Activated CD8-positive, alpha-beta memory T cell treated with anti-CD3 and anti-CD28 coated beads, Interleukin-2, amount 10 ng/mL, durations not matched to agents 7 days and 5 days (primary cell): Measurements from ENCODE around the gene NTM. TPM values are rescaled to one million over a fixed set of nuclear protein-coding genes. Genes with fewer than 3 reads are reported as not detected.

Source experiments
- ATAC-seq: fragments of 150-1000 bp; cut with Tn5 transposase; one replicate; pipeline ENCODE4 v1.10.0; 2021; ENCODE audit warnings: moderate library complexity
- CTCF ChIA-PET: fragments of 350-600 bp; sonication (Branson Sonifier 250); formaldehyde crosslinking; loops from one replicate; lab custom pipeline; 2021; ENCODE audit warnings: antibody characterized with exemption; lab: Charles Lee
- DNase-seq: peaks from one replicate; pipeline ENCODE4 v3.0.0-alpha.2; 2020
- H3K27ac Mint-ChIP-seq: one replicate; pipeline ENCODE4 v1.8.0; 2021; ENCODE audit warnings: mild to moderate bottlenecking, mixed read lengths
- H3K27me3 Mint-ChIP-seq: one replicate; pipeline ENCODE4 v1.8.0; 2021; ENCODE audit warnings: mixed read lengths
- H3K36me3 Mint-ChIP-seq: one replicate; pipeline ENCODE4 v1.8.0; 2021; ENCODE audit warnings: mild to moderate bottlenecking, mixed read lengths
- H3K4me1 Mint-ChIP-seq: one replicate; pipeline ENCODE4 v1.8.0; 2021; ENCODE audit warnings: mixed read lengths
- H3K4me3 Mint-ChIP-seq: one replicate; pipeline ENCODE4 v1.8.0; 2021; ENCODE audit warnings: mild to moderate bottlenecking, moderate library complexity, mixed read lengths
- H3K9me3 Mint-ChIP-seq: one replicate; pipeline ENCODE4 v1.8.0; 2022; ENCODE audit warnings: low read depth, mixed read lengths
- total RNA-seq, 2 experiments: library from RNA; stranded (reverse); gene quantifications; one replicate each; pipeline ENCODE4 v1.2.3, GENCODE V29; 2021

NTM gene
- total RNA-seq, 2 experiments from 2014 or later: not detected

DNA sequence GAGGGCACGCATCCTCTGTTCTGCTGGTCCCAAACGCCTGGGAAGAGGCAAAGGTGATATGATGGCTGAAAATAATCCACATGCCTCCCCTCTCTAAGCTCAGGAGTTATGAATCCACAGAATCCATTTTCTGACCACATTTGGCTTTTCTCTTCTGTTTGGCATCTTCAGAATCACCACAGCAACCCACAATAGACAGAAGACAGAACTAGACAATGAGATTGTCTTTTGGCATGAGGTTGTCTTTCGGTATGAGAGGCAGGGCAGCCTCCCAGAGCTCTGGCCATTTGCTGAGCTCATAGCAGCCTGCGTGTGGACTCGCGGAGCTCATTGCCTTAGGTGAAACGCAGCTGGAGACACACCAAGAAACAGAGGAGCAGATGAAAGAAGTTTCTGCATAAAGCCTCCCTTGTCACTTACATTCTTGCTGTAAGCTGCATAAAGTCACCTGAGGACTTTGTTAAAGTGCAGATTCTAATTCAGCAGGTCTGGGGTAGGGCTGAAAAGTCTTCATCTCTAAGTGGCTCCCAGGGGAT lies 868.0 kb downstream of the NTM start:
- Mint-ChIP-seq H3K27me3 (no peaks in the 10 kb centered on the region), H3K4me1 (no peaks in the 10 kb centered on the region), H3K9me3 (peaks cover 3% of the 10 kb centered on the region), H3K36me3 (no peaks in the 10 kb centered on the region), H3K4me3 (no peak overlapping the region), H3K27ac (no peak overlapping the region)
- no peak for DNase-seq
- ATAC-seq: no peak
- CTCF ChIA-PET: no interaction called here

DNA sequence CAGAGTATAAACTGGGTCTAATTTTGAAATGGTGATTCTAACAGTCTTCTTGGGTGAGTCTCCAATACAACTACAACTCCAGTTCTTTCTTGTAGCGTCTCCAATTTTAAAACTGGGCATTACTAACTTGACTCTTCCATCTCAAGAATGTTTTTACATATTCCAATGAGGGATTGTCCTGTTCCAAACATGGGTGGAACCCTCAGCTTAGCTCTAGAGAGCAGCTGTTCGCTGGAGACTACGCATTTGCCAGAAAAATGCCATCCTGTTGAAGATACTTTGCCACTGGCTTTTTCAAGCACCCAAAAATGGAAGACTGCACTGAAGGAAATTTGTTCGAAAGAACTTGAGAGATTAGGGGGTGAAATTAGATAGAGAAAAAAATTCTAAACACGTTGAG lies 870.0 kb downstream of the NTM start:
- Mint-ChIP-seq H3K9me3 (no peaks in the 10 kb centered on the region), H3K4me3 (no peak overlapping the region), H3K36me3 (no peaks in the 10 kb centered on the region), H3K4me1 (no peaks in the 10 kb centered on the region), H3K27ac (no peak overlapping the region), H3K27me3 (no peaks in the 10 kb centered on the region)
- ATAC-seq: no peak
- no peak for DNase-seq
- CTCF ChIA-PET: no interaction called here

DNA sequence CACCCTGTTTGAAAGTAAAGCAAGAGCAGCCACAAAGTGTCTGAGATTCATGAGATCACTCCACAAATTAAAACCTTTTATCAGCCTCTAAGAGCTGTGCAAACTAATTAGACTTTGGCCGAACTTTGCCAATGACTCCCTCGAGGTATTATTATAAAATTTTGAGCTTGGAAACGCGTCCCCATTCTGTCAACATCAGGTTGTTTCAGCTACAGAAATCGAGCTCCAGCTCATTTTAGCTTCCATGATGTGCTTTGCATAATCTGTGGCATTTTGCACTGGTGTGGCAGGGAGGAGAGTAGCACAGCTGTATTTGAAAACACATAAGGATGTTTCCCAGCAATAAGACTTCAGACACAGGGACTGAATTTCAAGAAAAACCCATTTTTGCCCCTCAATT lies 872.2 kb downstream of the NTM start:
- Mint-ChIP-seq H3K9me3 (no peaks in the 10 kb centered on the region), H3K36me3 (no peaks in the 10 kb centered on the region), H3K27me3 (no peaks in the 10 kb centered on the region), H3K4me1 (no peaks in the 10 kb centered on the region), H3K27ac (no peak overlapping the region), H3K4me3 (no peak overlapping the region)
- CTCF ChIA-PET: no interaction called here
- DNase-seq: no peak
- no peak for ATAC-seq

DNA sequence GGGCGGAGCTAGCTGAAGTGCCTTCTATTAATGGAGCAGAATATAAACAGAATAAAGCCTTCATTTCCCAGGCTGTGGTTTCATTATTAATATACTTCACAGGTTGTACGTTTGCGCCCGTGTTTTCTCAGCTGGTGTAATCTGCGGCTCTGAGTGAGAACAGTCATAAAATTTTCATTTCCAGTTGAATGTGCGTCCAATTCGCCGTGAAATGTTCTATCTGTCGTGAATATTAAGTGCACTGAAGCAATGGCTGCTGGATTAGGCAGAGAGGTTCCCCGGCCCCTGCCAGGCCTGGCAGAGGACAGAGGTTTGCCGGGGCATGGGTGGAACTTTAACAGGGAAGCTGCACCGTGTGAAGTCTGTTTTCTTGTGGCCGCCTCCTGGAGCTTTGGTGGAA lies 874.4 kb downstream of the NTM start:
- no peak overlapping the region for H3K27ac Mint-ChIP-seq
- H3K9me3 Mint-ChIP-seq: no peaks in the 10 kb centered on the region
- peaks cover 2% of the 10 kb centered on the region for H3K27me3 Mint-ChIP-seq
- H3K4me3 Mint-ChIP-seq: no peak overlapping the region
- no peak for ATAC-seq
- no peaks in the 10 kb centered on the region for H3K36me3 Mint-ChIP-seq
- H3K4me1 Mint-ChIP-seq: no peaks in the 10 kb centered on the region
- DNase-seq: no peak
- CTCF ChIA-PET: no interaction called here

DNA sequence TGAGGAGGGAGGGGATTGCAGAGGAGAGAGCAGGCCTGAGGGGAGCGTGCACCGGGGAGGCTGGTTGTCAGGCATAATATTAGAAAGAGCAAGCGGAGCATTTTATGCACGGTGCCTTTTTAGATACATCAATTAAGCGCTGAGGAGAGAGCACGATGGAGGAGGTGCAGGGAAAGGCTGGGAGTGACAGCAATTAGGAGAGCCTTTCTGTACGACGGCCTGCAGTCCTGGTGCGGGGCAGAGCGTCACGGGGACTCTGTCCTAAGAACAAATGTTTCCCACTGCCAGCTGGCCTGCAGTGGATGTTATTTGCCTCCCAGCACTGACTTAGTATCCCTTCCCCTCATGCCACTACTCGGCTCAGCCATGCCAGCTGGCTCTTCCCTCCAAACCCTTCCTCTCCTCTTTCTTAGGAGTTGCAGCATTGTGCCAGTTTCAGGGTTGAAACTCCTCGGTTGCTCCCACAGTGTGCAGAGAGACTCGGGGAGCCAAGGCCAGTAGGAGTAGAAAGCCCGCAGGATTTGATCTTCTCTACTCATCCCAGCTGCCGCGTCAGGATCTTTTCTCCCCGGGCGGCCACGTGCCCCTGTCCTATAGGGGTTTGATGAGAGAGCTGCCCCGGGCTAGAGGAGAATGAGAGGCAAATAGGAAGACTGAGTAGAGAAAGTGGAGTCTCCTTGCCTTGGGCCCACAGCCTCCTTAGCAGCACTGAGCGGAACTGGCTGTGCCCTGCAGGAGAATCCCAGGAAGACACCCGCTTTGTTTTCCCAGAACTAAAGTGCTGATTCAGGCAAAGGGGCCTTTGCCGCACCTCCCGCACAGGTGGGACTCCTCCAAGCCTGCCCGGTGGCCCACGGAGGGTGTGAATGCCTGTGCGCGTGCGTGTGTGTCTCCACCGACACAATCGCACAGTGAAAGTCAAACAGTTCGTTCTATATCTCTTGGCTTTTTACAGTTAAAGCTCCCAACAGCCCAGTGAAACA lies 875.3 kb downstream of the NTM start:
- DNase-seq (no peak), ATAC-seq (no peak)
- CTCF ChIA-PET: no interaction called here

DNA sequence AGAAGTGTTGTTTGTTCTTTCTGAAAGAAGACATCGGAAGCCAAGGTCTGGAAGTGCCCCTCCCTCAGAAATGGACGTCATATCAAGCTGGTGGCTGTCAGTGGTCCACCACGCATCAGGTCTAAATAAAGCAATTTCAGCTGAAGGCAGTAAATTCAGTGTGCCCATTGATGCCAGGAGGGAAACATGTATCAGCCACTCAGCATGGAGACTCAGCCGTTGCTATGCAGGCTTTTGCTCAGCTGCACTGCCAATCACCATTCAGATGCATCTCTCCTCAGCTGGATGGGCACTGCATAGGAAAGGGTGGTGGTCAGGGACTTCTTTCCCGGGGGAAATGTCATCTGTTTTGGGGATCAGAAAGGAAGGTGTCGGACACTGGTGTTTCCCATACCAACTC lies 878.2 kb downstream of the NTM start:
- H3K27ac Mint-ChIP-seq: no peak overlapping the region
- DNase-seq (no peak), ATAC-seq (no peak)
- no peaks in the 10 kb centered on the region for H3K36me3 Mint-ChIP-seq
- peaks cover 5% of the 10 kb centered on the region for H3K27me3 Mint-ChIP-seq
- no peaks in the 10 kb centered on the region for H3K9me3 Mint-ChIP-seq
- H3K4me1 Mint-ChIP-seq: no peaks in the 10 kb centered on the region
- CTCF ChIA-PET: no interaction called here
- no peak overlapping the region for H3K4me3 Mint-ChIP-seq

More for the DNA sequence above, 875.3 kb downstream of the NTM start:
- H3K27me3 Mint-ChIP-seq: peaks cover 5% of the 10 kb centered on the region
- H3K9me3 Mint-ChIP-seq: no peaks in the 10 kb centered on the region
- no peak overlapping the region for H3K4me3 Mint-ChIP-seq
- no peaks in the 10 kb centered on the region for H3K36me3 Mint-ChIP-seq
- no peak overlapping the region for H3K27ac Mint-ChIP-seq
- H3K4me1 Mint-ChIP-seq: no peaks in the 10 kb centered on the region

DNA sequence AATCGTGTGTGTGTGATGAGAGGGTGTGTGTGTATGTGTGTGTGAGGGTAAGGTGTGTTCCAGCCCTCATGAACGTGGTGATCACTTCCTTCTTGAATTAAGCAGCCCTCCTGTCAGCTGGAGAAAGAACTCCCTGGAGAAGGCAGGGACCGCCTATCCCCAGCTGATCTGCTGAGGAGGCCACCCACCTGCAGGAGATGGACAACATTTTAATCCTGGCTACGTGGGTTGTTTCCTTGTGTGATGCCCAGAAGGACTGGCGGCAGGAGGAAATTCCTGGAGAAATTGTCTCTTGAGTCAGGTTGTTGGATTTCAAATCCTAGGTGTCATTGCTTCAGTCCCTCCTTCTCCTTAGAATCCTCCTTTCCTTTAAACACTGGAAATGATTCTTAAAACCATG lies 878.8 kb downstream of the NTM start:
- no peak for ATAC-seq
- DNase-seq: no peak
- H3K9me3 Mint-ChIP-seq: no peaks in the 10 kb centered on the region
- H3K36me3 Mint-ChIP-seq: no peaks in the 10 kb centered on the region
- H3K4me3 Mint-ChIP-seq: no peak overlapping the region
- H3K27me3 Mint-ChIP-seq: peaks cover 5% of the 10 kb centered on the region
- no peaks in the 10 kb centered on the region for H3K4me1 Mint-ChIP-seq
- no peak overlapping the region for H3K27ac Mint-ChIP-seq
- CTCF ChIA-PET: no interaction called here

DNA sequence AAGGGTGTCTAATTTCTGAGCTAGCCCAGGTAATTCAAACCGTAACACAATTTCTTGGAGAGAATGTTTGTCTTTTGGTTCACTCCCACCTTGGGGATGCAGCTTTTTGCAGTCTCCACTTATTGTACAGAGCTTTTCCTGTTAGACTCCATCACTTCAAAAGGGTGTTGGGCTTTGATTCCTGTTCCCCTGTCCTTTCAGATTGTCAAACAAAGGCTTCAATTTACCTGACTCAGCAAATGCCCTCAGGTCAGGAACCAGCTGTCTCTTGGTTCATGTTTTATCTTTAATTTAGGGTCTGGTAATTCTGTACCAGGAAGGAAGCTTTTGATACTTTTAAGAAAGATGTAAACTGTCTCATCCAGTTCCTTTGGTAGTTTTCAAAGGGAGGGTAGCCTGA lies 880.6 kb downstream of the NTM start:
- ATAC-seq: no peak
- Mint-ChIP-seq H3K4me3 (no peak overlapping the region), H3K27ac (no peak overlapping the region)

DNA sequence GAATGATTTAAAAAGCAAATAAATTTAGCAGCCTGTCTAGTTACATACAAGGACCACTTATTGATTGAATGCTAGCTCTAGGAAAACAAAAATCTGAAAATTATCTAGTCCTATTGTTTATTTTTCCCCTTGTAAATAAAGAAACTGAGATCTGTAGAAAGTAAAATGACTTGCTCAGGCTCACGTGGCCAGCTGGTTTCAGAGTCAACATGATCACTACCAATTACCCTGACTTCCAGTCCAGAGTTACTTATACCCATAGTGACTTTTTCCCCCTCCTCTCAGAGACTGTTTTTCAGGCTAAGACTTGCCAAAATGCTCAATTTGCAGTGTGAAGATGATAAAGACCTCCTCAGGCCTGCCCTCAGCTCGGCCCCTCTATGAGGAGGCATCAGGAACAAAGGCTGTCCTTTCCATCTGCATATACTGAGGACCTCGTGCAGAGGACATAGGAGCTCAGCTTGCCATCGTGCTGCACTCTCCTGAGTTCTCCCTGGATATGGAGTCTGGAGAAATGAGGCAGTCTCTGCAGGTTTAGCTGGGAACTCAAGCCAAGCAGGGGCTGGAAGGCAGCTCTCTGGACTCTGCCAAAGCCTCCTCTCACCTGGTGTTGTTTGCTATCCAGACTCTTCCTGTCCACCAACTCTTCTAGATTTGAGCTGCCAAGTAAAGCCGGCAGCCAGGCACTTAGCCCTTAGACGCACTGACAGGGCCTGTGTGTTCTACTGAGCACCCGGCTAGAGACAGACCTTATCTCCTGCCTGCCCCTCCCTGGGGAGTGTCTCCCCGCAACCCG lies 883.3 kb downstream of the NTM start:
- no peaks in the 10 kb centered on the region for H3K4me1 Mint-ChIP-seq
- H3K9me3 Mint-ChIP-seq: no peaks in the 10 kb centered on the region
- H3K27ac Mint-ChIP-seq: no peak overlapping the region
- no peak for DNase-seq
- H3K36me3 Mint-ChIP-seq: no peaks in the 10 kb centered on the region
- H3K4me3 Mint-ChIP-seq: no peak overlapping the region
- CTCF ChIA-PET: no interaction called here
- peaks cover 2% of the 10 kb centered on the region for H3K27me3 Mint-ChIP-seq
- no peak for ATAC-seq

More for the DNA sequence above, 880.6 kb downstream of the NTM start:
- Mint-ChIP-seq H3K4me1 (no peaks in the 10 kb centered on the region), H3K27me3 (peaks cover 5% of the 10 kb centered on the region), H3K36me3 (no peaks in the 10 kb centered on the region), H3K9me3 (no peaks in the 10 kb centered on the region)
- CTCF ChIA-PET: no interaction called here
- no peak for DNase-seq

DNA sequence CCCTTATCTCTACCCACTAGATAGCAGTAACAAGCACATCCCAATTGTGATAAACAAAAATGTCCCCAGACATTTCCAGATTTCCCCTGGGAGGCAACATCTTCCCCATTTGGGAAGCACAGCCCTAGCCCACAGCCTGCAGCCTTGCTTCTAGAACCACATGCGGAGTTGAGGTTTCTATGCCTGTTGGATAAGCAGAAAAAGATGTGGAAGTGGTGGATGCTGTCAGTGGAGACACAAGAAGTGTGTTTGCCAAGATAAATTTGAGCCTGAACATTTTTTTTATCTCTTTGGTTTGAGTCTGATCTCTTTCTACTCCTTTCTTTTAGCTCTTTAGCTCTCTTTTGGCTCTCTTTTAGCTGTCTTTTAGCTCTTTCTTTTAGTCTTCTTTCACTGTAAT lies 884.5 kb downstream of the NTM start:
- DNase-seq (no peak), ATAC-seq (no peak)
- Mint-ChIP-seq H3K9me3 (no peaks in the 10 kb centered on the region), H3K27me3 (peaks cover 2% of the 10 kb centered on the region), H3K4me3 (no peak overlapping the region), H3K4me1 (no peaks in the 10 kb centered on the region), H3K27ac (no peak overlapping the region), H3K36me3 (no peaks in the 10 kb centered on the region)
- CTCF ChIA-PET: no interaction called here

DNA sequence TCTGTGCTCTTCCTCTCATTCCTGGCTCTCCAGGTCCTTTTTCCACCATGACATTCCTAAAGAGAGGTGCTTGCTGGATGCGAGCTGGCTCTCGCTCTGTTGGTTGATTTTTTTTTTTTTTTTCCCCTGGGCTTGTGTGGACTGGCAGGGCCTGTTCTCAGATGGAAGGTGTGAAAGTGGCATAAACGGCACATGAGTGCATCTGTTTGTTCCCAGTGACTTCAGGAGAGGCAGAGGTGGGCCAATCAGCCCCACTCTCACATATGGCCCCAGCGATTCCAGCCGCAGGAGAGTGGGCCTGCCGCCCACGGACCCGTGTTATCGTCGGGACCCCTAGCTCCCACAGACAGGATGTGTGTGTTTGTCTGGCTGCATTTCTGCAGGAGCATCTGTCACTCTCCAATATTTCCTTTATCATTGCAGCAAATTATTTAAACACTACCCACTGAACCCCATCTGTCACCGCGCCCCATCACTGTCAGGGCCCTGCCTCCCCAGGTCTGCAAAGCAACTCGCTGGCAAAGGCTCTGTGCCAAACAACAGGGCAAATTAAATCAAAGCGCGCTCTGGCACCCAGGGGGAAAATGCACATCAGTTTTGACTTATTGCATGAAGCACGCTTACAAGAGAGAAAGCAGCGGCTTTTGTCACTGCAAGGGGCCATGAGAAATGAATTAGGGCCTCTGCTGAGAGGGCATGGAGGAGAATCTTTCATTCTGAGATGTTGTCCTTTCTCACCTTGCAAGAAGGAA lies 886.3 kb downstream of the NTM start:
- Mint-ChIP-seq H3K36me3 (no peaks in the 10 kb centered on the region), H3K27ac (no peak overlapping the region), H3K4me3 (no peak overlapping the region), H3K4me1 (no peaks in the 10 kb centered on the region), H3K27me3 (no peaks in the 10 kb centered on the region), H3K9me3 (no peaks in the 10 kb centered on the region)
- CTCF ChIA-PET: no interaction called here
- no peak for DNase-seq
- no peak for ATAC-seq

DNA sequence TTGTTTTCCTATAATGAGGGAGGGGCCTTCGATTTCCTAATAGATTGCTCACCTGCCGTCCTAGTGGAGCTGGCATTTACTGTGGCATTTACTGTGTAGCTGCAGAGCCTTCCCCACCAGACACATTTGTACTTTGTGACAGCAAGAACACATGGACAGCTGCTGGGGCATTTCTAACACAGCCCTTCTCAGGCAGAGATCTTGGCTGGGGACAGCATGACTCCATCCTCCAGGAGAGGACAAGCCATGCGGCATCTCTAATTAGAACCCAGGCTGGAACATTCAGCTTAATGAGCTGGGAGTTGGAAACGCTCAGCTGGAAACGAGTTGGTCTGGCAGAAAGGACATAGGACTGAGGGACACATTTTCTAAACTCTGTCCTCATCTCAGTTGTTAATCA lies 887.5 kb downstream of the NTM start:
- Mint-ChIP-seq H3K36me3 (no peaks in the 10 kb centered on the region), H3K9me3 (no peaks in the 10 kb centered on the region), H3K27me3 (no peaks in the 10 kb centered on the region), H3K27ac (no peak overlapping the region), H3K4me3 (no peak overlapping the region), H3K4me1 (no peaks in the 10 kb centered on the region)
- CTCF ChIA-PET: no interaction called here
- ATAC-seq: no peak
- DNase-seq: no peak

DNA sequence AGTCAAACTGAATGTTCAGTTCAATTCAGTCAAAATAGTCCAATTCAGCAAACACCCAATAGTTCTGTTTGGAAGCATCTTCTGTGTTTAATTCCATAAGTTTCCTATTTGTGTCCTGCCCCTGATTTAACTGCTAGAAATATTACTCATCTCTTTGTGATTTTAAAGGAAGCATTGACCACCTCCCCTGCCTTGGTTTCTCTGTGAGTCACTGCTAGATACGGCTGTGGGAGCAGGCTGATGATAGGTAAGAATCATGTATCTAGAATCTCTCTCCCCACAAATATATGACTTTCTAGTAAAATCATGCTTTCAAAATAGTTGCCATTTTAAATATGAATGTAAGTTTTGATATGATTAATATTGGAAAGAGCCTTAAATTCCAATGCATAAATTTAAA lies 888.5 kb downstream of the NTM start:
- CTCF ChIA-PET: no interaction called here
- DNase-seq (no peak), ATAC-seq (no peak)
- no peaks in the 10 kb centered on the region for H3K4me1 Mint-ChIP-seq
- H3K27ac Mint-ChIP-seq: no peak overlapping the region
- no peaks in the 10 kb centered on the region for H3K27me3 Mint-ChIP-seq
- no peaks in the 10 kb centered on the region for H3K9me3 Mint-ChIP-seq
- H3K4me3 Mint-ChIP-seq: no peak overlapping the region
- H3K36me3 Mint-ChIP-seq: no peaks in the 10 kb centered on the region
